Smooth muscle cell (in vitro differentiated cells): ENCODE results near the gene HRG. TPM values are rescaled to one million over a fixed set of nuclear protein-coding genes. Genes with fewer than 3 reads are reported as not detected.
"Not testable (repeated sequence)": the region's sequence is repeated elsewhere in the genome, so short reads cannot be mapped to it uniquely, and the experiment has no call there.

Experiments used
- DNase-seq: peaks from one replicate; lab custom pipeline; 2025; ENCODE audit not compliant: unreplicated experiment; lab: John Stamatoyannopoulos, UW
- H2AFZ ChIP-seq: fragments of 200-600 bp; sonication (generic); 2 replicates; pipeline ENCODE4 v1.6.0; 2016; ENCODE audit warnings: antibody characterized with exemption, low read depth, mild to moderate bottlenecking
- H3F3A ChIP-seq: fragments of 200-600 bp; sonication (generic); 2 replicates; pipeline ENCODE4 v1.6.0; 2017; ENCODE audit warnings: antibody characterized with exemption, low read depth
- H3K27ac ChIP-seq: fragments of 200-600 bp; sonication (generic); 2 replicates; pipeline ENCODE4 v1.5.1; 2016; ENCODE audit warnings: low read depth, mild to moderate bottlenecking
- H3K27me3 ChIP-seq: fragments of 200-600 bp; sonication (generic); 2 replicates; pipeline ENCODE4 v1.6.1; 2016; ENCODE audit warnings: low read depth, mild to moderate bottlenecking
- H3K36me3 ChIP-seq: fragments of 200-600 bp; sonication (generic); 2 replicates; pipeline ENCODE4 v1.5.1; 2016; ENCODE audit warnings: low read depth
- H3K4me1 ChIP-seq: fragments of 200-600 bp; sonication (generic); 2 replicates; pipeline ENCODE4 v1.5.1; 2016; ENCODE audit warnings: low read depth
- H3K4me2 ChIP-seq: fragments of 200-600 bp; sonication (generic); 2 replicates; pipeline ENCODE4 v1.6.0; 2016; ENCODE audit warnings: mild to moderate bottlenecking
- H3K4me3 ChIP-seq: fragments of 200-600 bp; sonication (generic); 2 replicates; pipeline ENCODE4 v1.5.1; 2016; ENCODE audit warnings: mild to moderate bottlenecking
- H3K79me2 ChIP-seq: fragments of 200-600 bp; sonication (generic); 2 replicates; pipeline ENCODE4 v1.6.0; 2016; ENCODE audit warnings: low read depth, mild to moderate bottlenecking
- H3K9ac ChIP-seq: fragments of 200-600 bp; sonication (generic); 2 replicates; pipeline ENCODE4 v1.6.0; 2016; ENCODE audit warnings: low read depth
- H3K9me3 ChIP-seq: fragments of 200-600 bp; sonication (generic); replicated peaks from 2 replicates; pipeline ENCODE4 v1.5.1; 2016; ENCODE audit warnings: low read depth
- H4K20me1 ChIP-seq: fragments of 200-600 bp; sonication (generic); 2 replicates; pipeline ENCODE4 v1.6.0; 2016; ENCODE audit warnings: low read depth
- WGBS: methylation state at CpG from one replicate; pipeline ENCODE4 v1.1.7; 2016; ENCODE audit warnings: low lambda C conversion rate; 5-methylcytosine and 5-hydroxymethylcytosine counted together
- polyA plus RNA-seq: library from polyadenylated mRNA; unstranded; fragments of >200 nt; fragmentation: Nextera tagmentation; extraction: Ambion mirVana; gene quantifications from 2 replicates; pipeline ENCODE4 v1.2.1, GENCODE V29; 2016
- total RNA-seq: library from RNA; depleted of rRNA; stranded (reverse); fragments of >200 nt; gene quantifications from 2 replicates; pipeline ENCODE4 v1.2.3, GENCODE V29; 2014
- TF ChIP-seq, protein P1 (sequence below): fragments of 200-600 bp; sonication (generic); IDR thresholded peaks from 2 replicates; pipeline ENCODE4 v1.5.1; 2017; ENCODE audit warnings: borderline replicate concordance, mild to moderate bottlenecking, antibody characterized with exemption; ENCODE audit not compliant: insufficient read depth, poor library complexity, severe bottlenecking

HRG gene
- total and polyA plus RNA-seq, 2 experiments from 2014 or later = not detected

GRCh38 chr3:186694288-186695032 lies 28.6 kb downstream of the HRG start:
- WGBS = 83% methylated on average over 6 of the region's 6 CpGs
- DNase-seq = no peak
- Histone ChIP-seq H3K27me3 (peaks cover 2% of the 10 kb centered on the region), H3K9me3 (no peaks in the 10 kb centered on the region), H3F3A (no peaks in the 10 kb centered on the region), H3K36me3 (no peaks in the 10 kb centered on the region), H3K4me1 (no peaks in the 10 kb centered on the region), H3K4me3 (no peak overlapping the region), H2AFZ (no peak overlapping the region), H3K79me2 (no peaks in the 10 kb centered on the region), H3K9ac (no peak overlapping the region), H3K27ac (no peak overlapping the region), H4K20me1 (no peaks in the 10 kb centered on the region), H3K4me2 (no peak overlapping the region)
- TF ChIP-seq, protein P1, sequence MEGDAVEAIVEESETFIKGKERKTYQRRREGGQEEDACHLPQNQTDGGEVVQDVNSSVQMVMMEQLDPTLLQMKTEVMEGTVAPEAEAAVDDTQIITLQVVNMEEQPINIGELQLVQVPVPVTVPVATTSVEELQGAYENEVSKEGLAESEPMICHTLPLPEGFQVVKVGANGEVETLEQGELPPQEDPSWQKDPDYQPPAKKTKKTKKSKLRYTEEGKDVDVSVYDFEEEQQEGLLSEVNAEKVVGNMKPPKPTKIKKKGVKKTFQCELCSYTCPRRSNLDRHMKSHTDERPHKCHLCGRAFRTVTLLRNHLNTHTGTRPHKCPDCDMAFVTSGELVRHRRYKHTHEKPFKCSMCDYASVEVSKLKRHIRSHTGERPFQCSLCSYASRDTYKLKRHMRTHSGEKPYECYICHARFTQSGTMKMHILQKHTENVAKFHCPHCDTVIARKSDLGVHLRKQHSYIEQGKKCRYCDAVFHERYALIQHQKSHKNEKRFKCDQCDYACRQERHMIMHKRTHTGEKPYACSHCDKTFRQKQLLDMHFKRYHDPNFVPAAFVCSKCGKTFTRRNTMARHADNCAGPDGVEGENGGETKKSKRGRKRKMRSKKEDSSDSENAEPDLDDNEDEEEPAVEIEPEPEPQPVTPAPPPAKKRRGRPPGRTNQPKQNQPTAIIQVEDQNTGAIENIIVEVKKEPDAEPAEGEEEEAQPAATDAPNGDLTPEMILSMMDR = no peak

- Histone ChIP-seq H3K9me3 (no peaks in the 10 kb centered on the region), H3K4me1 (no peaks in the 10 kb centered on the region), H3K4me3 (no peak overlapping the region), H3K4me2 (no peak overlapping the region), H3K9ac (no peak overlapping the region), H3K79me2 (no peaks in the 10 kb centered on the region), H3K27me3 (peaks cover 2% of the 10 kb centered on the region), H2AFZ (no peak overlapping the region), H3K36me3 (no peaks in the 10 kb centered on the region), H3F3A (no peaks in the 10 kb centered on the region), H3K27ac (no peak overlapping the region), H4K20me1 (no peaks in the 10 kb centered on the region)
- TF ChIP-seq, protein P1 = no peak
- DNase-seq = no peak
- WGBS = 94% methylated on average over 2 of the region's 2 CpGs
Observed at GRCh38 chr3:186696522-186696921, 30.7 kb downstream of the HRG start.

DNA sequence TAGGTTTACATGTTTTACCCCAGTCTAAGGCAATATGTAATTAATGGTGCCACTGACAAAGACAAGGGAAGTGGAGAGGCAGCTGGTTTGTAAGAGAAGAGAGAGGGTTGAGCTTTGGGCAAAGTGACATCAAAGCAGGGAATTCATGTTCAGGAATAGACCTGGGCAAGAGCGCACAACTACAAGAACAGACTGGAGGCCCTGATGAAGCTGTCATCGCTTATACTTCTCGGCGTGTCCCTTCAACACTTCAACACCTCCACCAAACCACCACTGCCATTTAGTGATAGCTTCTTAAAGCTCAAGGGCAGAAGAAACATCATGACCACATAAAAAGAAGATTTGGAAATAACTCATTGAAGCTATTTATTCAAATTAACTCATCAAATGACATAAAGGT lies 31.7 kb downstream of the HRG start:
- no peak overlapping the region for H3K4me2 ChIP-seq
- no peak overlapping the region for H2AFZ ChIP-seq
- TF ChIP-seq, protein P1 = no peak
- H3K4me3 ChIP-seq = no peak overlapping the region
- no peak for DNase-seq
- H3F3A ChIP-seq = no peaks in the 10 kb centered on the region
- H3K36me3 ChIP-seq = no peaks in the 10 kb centered on the region
- WGBS = 86% methylated on average over 4 of the region's 4 CpGs
- no peak overlapping the region for H3K27ac ChIP-seq
- H3K79me2 ChIP-seq = no peaks in the 10 kb centered on the region
- peaks cover 2% of the 10 kb centered on the region for H3K27me3 ChIP-seq
- no peaks in the 10 kb centered on the region for H3K4me1 ChIP-seq
- no peak overlapping the region for H3K9ac ChIP-seq
- H4K20me1 ChIP-seq = no peaks in the 10 kb centered on the region
- H3K9me3 ChIP-seq = no peaks in the 10 kb centered on the region

GRCh38 chr3:186700267-186700666 lies 34.5 kb downstream of the HRG start:
- Histone ChIP-seq H2AFZ (no peak overlapping the region), H4K20me1 (no peaks in the 10 kb centered on the region), H3K27me3 (no peaks in the 10 kb centered on the region), H3K9ac (no peak overlapping the region), H3K9me3 (no peaks in the 10 kb centered on the region), H3K27ac (no peak overlapping the region), H3K79me2 (no peaks in the 10 kb centered on the region), H3K4me3 (no peak overlapping the region), H3K36me3 (no peaks in the 10 kb centered on the region), H3K4me2 (no peak overlapping the region), H3K4me1 (no peaks in the 10 kb centered on the region), H3F3A (no peaks in the 10 kb centered on the region)
- TF ChIP-seq, protein P1 = no peak
- DNase-seq = no peak
- WGBS = 98% methylated on average over 3 of the region's 3 CpGs

DNA sequence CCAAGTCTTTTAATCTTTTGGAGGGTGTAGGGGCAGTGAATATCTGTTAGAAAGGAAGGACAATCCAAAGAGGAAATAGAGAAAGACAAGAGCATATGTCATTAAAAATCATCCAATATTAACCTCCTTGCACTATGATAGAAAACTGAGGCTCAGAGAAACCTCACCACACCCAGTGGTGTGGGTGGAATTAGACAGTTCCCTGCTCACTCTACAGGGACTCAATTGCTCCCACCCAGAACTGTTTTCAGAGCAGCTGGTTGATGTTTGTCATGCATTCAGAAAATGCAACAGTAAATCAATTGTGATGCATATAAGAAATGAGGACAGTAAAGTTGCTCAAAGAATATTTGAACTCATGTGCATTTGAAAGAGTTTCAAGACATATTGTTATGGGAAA lies 36.6 kb downstream of the HRG start:
- not testable (repeated sequence) for H3K4me1 ChIP-seq, H3K27ac ChIP-seq, H3K36me3 ChIP-seq, H3K9ac ChIP-seq, H3K4me3 ChIP-seq, H3K27me3 ChIP-seq, H3F3A ChIP-seq, H2AFZ ChIP-seq, H3K9me3 ChIP-seq, H3K4me2 ChIP-seq, DNase-seq, H3K79me2 ChIP-seq, H4K20me1 ChIP-seq
